ENCODE data around the gene EML6.

The EML6 gene

GRCh38 chr2:54741250-54741649 is 17.8 kb downstream of the EML6 start:
- H3K4me3 ChIP-seq (ENCODE audit: low read depth, low read length), result no peak overlapping the region
- DNase-seq (ENCODE audit: low read depth), result no peak

- no peak for DNase-seq (ENCODE audit: low read depth)
- H3K4me3 ChIP-seq (ENCODE audit: low read depth, low read length), result no peak overlapping the region
These were observed 26.6 kb downstream of the EML6 start for GRCh38 chr2:54750040-54750439.

GRCh38 chr2:54752439-54752838 is 29.0 kb downstream of the EML6 start:
- H3K4me3 ChIP-seq (ENCODE audit: low read depth, low read length), result no peak overlapping the region

GRCh38 chr2:54755641-54756326 is 32.3 kb downstream of the EML6 start:
- H3K4me3 ChIP-seq (ENCODE audit: low read depth, low read length), result no peak overlapping the region
- DNase-seq (ENCODE audit: low read depth), result no peak

More at GRCh38 chr2:54752439-54752838, 29.0 kb downstream of the EML6 start:
- DNase-seq (ENCODE audit: low read depth), result no peak

GRCh38 chr2:54757500-54757899 is 34.0 kb downstream of the EML6 start:
- DNase-seq (ENCODE audit: low read depth), result no peak
- H3K4me3 ChIP-seq (ENCODE audit: low read depth, low read length), result no peak overlapping the region

GRCh38 chr2:54758951-54759350 is 35.5 kb downstream of the EML6 start:
- no peak for DNase-seq (ENCODE audit: low read depth)
- H3K4me3 ChIP-seq (ENCODE audit: low read depth, low read length), result no peak overlapping the region

- no peak overlapping the region for H3K4me3 ChIP-seq (ENCODE audit: low read depth, low read length)
- DNase-seq (ENCODE audit: low read depth), result no peak
These were observed 36.8 kb downstream of the EML6 start for GRCh38 chr2:54760310-54760709.

GRCh38 chr2:54763636-54764291 is 40.3 kb downstream of the EML6 start:
- H3K4me3 ChIP-seq (ENCODE audit: low read depth, low read length), result no peak overlapping the region
- no peak for DNase-seq (ENCODE audit: low read depth)

GRCh38 chr2:54767921-54768320 is 44.5 kb downstream of the EML6 start:
- peak; percentile 72 for DNase-seq (ENCODE audit: low read depth)
- no peak overlapping the region for H3K4me3 ChIP-seq (ENCODE audit: low read depth, low read length)

GRCh38 chr2:54768772-54769428 is 45.4 kb downstream of the EML6 start:
- no peak for DNase-seq (ENCODE audit: low read depth)
- H3K4me3 ChIP-seq (ENCODE audit: low read depth, low read length), result no peak overlapping the region

GRCh38 chr2:54770211-54770610 is 46.7 kb downstream of the EML6 start:
- DNase-seq (ENCODE audit: low read depth), result no peak
- no peak overlapping the region for H3K4me3 ChIP-seq (ENCODE audit: low read depth, low read length)

- H3K4me3 ChIP-seq (ENCODE audit: low read depth, low read length), result no peak overlapping the region
- no peak for DNase-seq (ENCODE audit: low read depth)
These were observed 47.2 kb downstream of the EML6 start for GRCh38 chr2:54770676-54771075.

- DNase-seq (ENCODE audit: low read depth), result no peak
- no peak overlapping the region for H3K4me3 ChIP-seq (ENCODE audit: low read depth, low read length)
These were observed 47.9 kb downstream of the EML6 start for GRCh38 chr2:54771166-54771885.

- no peak for DNase-seq (ENCODE audit: low read depth)
- no peak overlapping the region for H3K4me3 ChIP-seq (ENCODE audit: low read depth, low read length)
These were observed 48.6 kb downstream of the EML6 start for GRCh38 chr2:54772110-54772509.

GRCh38 chr2:54772531-54772930 is 49.1 kb downstream of the EML6 start:
- DNase-seq (ENCODE audit: low read depth), result no peak
- H3K4me3 ChIP-seq (ENCODE audit: low read depth, low read length), result no peak overlapping the region

- H3K4me3 ChIP-seq (ENCODE audit: low read depth, low read length), result no peak overlapping the region
- DNase-seq (ENCODE audit: low read depth), result no peak
These were observed 49.8 kb downstream of the EML6 start for GRCh38 chr2:54773233-54773632.

- H3K4me3 ChIP-seq (ENCODE audit: low read depth, low read length), result no peak overlapping the region
These were observed 50.4 kb downstream of the EML6 start for GRCh38 chr2:54773838-54774237.

GRCh38 chr2:54775710-54776109 is 52.2 kb downstream of the EML6 start:
- H3K4me3 ChIP-seq (ENCODE audit: low read depth, low read length), result no peak overlapping the region
- DNase-seq (ENCODE audit: low read depth), result no peak

More at GRCh38 chr2:54773838-54774237, 50.4 kb downstream of the EML6 start:
- DNase-seq (ENCODE audit: low read depth), result no peak

GRCh38 chr2:54776494-54776893 is 53.0 kb downstream of the EML6 start:
- no peak for DNase-seq (ENCODE audit: low read depth)

GRCh38 chr2:54783349-54783748 is 59.9 kb downstream of the EML6 start:
- H3K4me3 ChIP-seq (ENCODE audit: low read depth, low read length), result no peak overlapping the region
- no peak for DNase-seq (ENCODE audit: low read depth)

More at GRCh38 chr2:54776494-54776893, 53.0 kb downstream of the EML6 start:
- no peak overlapping the region for H3K4me3 ChIP-seq (ENCODE audit: low read depth, low read length)

Measured in skeletal muscle cell (primary cell).